ENCODE results near the gene TIGD1. TPM values are rescaled to one million over a fixed set of nuclear protein-coding genes. Genes with fewer than 3 reads are reported as not detected.
A peak's percentile ranks its signal among the peaks of the same experiment; 100 is the strongest.

The TIGD1 gene
- 5.3 TPM for polyA plus RNA-seq

GRCh38 chr2:232550354-232551249 lies at the start of gene TIGD1, which contains the start of gene EIF4E2:
TSS of gene TIGD1 (minus strand) at chr2:232550557. CDS start at chr2:232549882, 675 bp downstream.
TSS of gene EIF4E2 (plus strand) at chr2:232550689. CDS start at chr2:232550725, 36 bp downstream.
- Mint-ChIP-seq H3K9me3 (peaks cover 0 to 2% (median 0%) of the 10 kb centered on the region in 3 donors), H3K4me3 (peak within 1 kb of the TSS; percentile 99 to 100 (median 99)), H3K27ac (peak within 1 kb of the TSS; percentile 99 to 100 (median 99)), H3K4me1 (peaks cover 39 to 58% (median 50%) of the 10 kb centered on the region in 3 donors), H3K27me3 (no peaks in the 10 kb centered on the region), H3K36me3 (peaks cover 3% of the 10 kb centered on the region)

- peaks cover 4% of the 10 kb centered on the region for H3K36me3 Mint-ChIP-seq
Observed at GRCh38 chr2:232598293-232598692, 47.9 kb upstream of the TIGD1 start.

GRCh38 chr2:232597362-232598079 lies 47.2 kb upstream of the TIGD1 start:
- no peak overlapping the region for H3K27ac Mint-ChIP-seq
- H3K4me3 Mint-ChIP-seq, result no peak overlapping the region
- H3K36me3 Mint-ChIP-seq, result peaks cover 4% of the 10 kb centered on the region
- H3K9me3 Mint-ChIP-seq, result peaks cover 0 to 2% (median 0%) of the 10 kb centered on the region in 3 donors
- no peaks in the 10 kb centered on the region for H3K4me1 Mint-ChIP-seq
- no peaks in the 10 kb centered on the region for H3K27me3 Mint-ChIP-seq

More at GRCh38 chr2:232598293-232598692, 47.9 kb upstream of the TIGD1 start:
- Mint-ChIP-seq H3K9me3 (peaks cover 0 to 2% (median 0%) of the 10 kb centered on the region in 3 donors), H3K4me1 (no peaks in the 10 kb centered on the region), H3K27ac (no peak overlapping the region), H3K27me3 (no peaks in the 10 kb centered on the region), H3K4me3 (no peak overlapping the region)

- no peak overlapping the region for H3K27ac Mint-ChIP-seq
- H3K4me3 Mint-ChIP-seq, result no peak overlapping the region
- no peaks in the 10 kb centered on the region for H3K9me3 Mint-ChIP-seq
- no peaks in the 10 kb centered on the region for H3K4me1 Mint-ChIP-seq
- peaks cover 4% of the 10 kb centered on the region for H3K36me3 Mint-ChIP-seq
- no peaks in the 10 kb centered on the region for H3K27me3 Mint-ChIP-seq
Observed at GRCh38 chr2:232593982-232594381, 43.6 kb upstream of the TIGD1 start.

- Mint-ChIP-seq H3K36me3 (peaks cover 4% of the 10 kb centered on the region), H3K9me3 (no peaks in the 10 kb centered on the region), H3K27ac (no peak overlapping the region), H3K4me1 (no peaks in the 10 kb centered on the region), H3K27me3 (no peaks in the 10 kb centered on the region), H3K4me3 (no peak overlapping the region)
Observed at GRCh38 chr2:232592772-232593395, 42.5 kb upstream of the TIGD1 start.

- Mint-ChIP-seq H3K36me3 (peaks cover 2% of the 10 kb centered on the region), H3K4me1 (no peaks in the 10 kb centered on the region), H3K4me3 (no peak overlapping the region), H3K9me3 (no peaks in the 10 kb centered on the region), H3K27me3 (no peaks in the 10 kb centered on the region), H3K27ac (no peak overlapping the region)
Observed at GRCh38 chr2:232588680-232589585, 38.6 kb upstream of the TIGD1 start.

GRCh38 chr2:232588031-232588430 lies 37.7 kb upstream of the TIGD1 start:
- Mint-ChIP-seq H3K27ac (no peak overlapping the region), H3K4me1 (no peaks in the 10 kb centered on the region), H3K9me3 (no peaks in the 10 kb centered on the region), H3K4me3 (no peak overlapping the region), H3K27me3 (no peaks in the 10 kb centered on the region), H3K36me3 (peaks cover 2% of the 10 kb centered on the region)

GRCh38 chr2:232587512-232587911 lies 37.2 kb upstream of the TIGD1 start:
- H3K27me3 Mint-ChIP-seq, result no peaks in the 10 kb centered on the region
- H3K27ac Mint-ChIP-seq, result no peak overlapping the region
- no peaks in the 10 kb centered on the region for H3K9me3 Mint-ChIP-seq

GRCh38 chr2:232586943-232587505 lies 36.7 kb upstream of the TIGD1 start:
- Mint-ChIP-seq H3K4me1 (no peaks in the 10 kb centered on the region), H3K27me3 (no peaks in the 10 kb centered on the region), H3K36me3 (peaks cover 4% of the 10 kb centered on the region), H3K27ac (no peak overlapping the region), H3K9me3 (no peaks in the 10 kb centered on the region), H3K4me3 (no peak overlapping the region)

More at GRCh38 chr2:232587512-232587911, 37.2 kb upstream of the TIGD1 start:
- peaks cover 4% of the 10 kb centered on the region for H3K36me3 Mint-ChIP-seq
- H3K4me1 Mint-ChIP-seq, result no peaks in the 10 kb centered on the region
- H3K4me3 Mint-ChIP-seq, result no peak overlapping the region

- Mint-ChIP-seq H3K9me3 (no peaks in the 10 kb centered on the region), H3K27ac (no peak overlapping the region), H3K4me1 (peaks cover 0 to 2% (median 0%) of the 10 kb centered on the region in 3 donors), H3K4me3 (no peak overlapping the region), H3K36me3 (peaks cover 4% of the 10 kb centered on the region), H3K27me3 (no peaks in the 10 kb centered on the region)
Observed at GRCh38 chr2:232584238-232584637, 33.9 kb upstream of the TIGD1 start.

- Mint-ChIP-seq H3K27ac (no peak overlapping the region), H3K4me1 (peaks cover 0 to 2% (median 0%) of the 10 kb centered on the region in 3 donors), H3K9me3 (no peaks in the 10 kb centered on the region), H3K4me3 (no peak overlapping the region), H3K27me3 (no peaks in the 10 kb centered on the region), H3K36me3 (peaks cover 4% of the 10 kb centered on the region)
Observed at GRCh38 chr2:232581725-232582124, 31.4 kb upstream of the TIGD1 start.

GRCh38 chr2:232580648-232580981 lies 30.3 kb upstream of the TIGD1 start:
- Mint-ChIP-seq H3K36me3 (peaks cover 6% of the 10 kb centered on the region), H3K9me3 (no peaks in the 10 kb centered on the region), H3K4me3 (no peak overlapping the region), H3K27ac (no peak overlapping the region), H3K4me1 (peaks cover 0 to 6% (median 0%) of the 10 kb centered on the region in 3 donors), H3K27me3 (no peaks in the 10 kb centered on the region)

- peaks cover 0 to 6% (median 0%) of the 10 kb centered on the region in 3 donors for H3K4me1 Mint-ChIP-seq
- H3K27ac Mint-ChIP-seq, result no peak overlapping the region
- H3K9me3 Mint-ChIP-seq, result no peaks in the 10 kb centered on the region
- H3K36me3 Mint-ChIP-seq, result peaks cover 6% of the 10 kb centered on the region
- no peaks in the 10 kb centered on the region for H3K27me3 Mint-ChIP-seq
- no peak overlapping the region for H3K4me3 Mint-ChIP-seq
Observed at GRCh38 chr2:232578626-232579025, 28.3 kb upstream of the TIGD1 start.

- Mint-ChIP-seq H3K27ac (no peak overlapping the region), H3K36me3 (peaks cover 6% of the 10 kb centered on the region), H3K4me3 (no peak overlapping the region), H3K4me1 (peaks cover 0 to 6% (median 0%) of the 10 kb centered on the region in 3 donors), H3K27me3 (no peaks in the 10 kb centered on the region), H3K9me3 (no peaks in the 10 kb centered on the region)
Observed at GRCh38 chr2:232577841-232578240, 27.5 kb upstream of the TIGD1 start.

All from IgD-negative memory B cell (primary cell).